GM12873 (cell line): ENCODE measurements around the gene TGM5.

Experiments used
- TF ChIP-seq, protein P1 (sequence below): IDR thresholded peaks from 2 replicates; pipeline ENCODE4 v1.5.1; 2012; ENCODE audit warnings: low read depth, mild to moderate bottlenecking, moderate library complexity, low read length, control low read depth; ENCODE audit not compliant: insufficient read depth; ENCODE audit errors: missing control alignments

Gene TGM5

DNA sequence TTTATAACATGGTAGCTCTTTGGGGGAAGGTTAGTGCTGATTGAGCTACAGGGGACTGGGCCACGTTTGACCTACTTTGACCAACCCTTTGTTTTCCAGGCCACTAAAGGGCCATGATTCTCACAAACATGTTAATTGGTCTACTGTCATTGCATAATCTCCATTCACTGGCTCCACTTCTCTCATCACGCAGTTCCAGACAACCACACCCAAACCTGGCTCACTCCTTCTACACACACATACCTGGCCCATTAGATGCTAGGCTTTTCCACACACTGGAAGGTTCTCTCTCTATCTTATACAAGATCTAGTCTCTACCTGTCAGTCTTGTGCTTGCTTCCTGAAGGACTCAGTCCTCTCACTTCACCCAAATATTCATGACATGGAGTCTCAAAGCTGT is 15.9 kb downstream of the TGM5 start:
- TF ChIP-seq, protein P1, sequence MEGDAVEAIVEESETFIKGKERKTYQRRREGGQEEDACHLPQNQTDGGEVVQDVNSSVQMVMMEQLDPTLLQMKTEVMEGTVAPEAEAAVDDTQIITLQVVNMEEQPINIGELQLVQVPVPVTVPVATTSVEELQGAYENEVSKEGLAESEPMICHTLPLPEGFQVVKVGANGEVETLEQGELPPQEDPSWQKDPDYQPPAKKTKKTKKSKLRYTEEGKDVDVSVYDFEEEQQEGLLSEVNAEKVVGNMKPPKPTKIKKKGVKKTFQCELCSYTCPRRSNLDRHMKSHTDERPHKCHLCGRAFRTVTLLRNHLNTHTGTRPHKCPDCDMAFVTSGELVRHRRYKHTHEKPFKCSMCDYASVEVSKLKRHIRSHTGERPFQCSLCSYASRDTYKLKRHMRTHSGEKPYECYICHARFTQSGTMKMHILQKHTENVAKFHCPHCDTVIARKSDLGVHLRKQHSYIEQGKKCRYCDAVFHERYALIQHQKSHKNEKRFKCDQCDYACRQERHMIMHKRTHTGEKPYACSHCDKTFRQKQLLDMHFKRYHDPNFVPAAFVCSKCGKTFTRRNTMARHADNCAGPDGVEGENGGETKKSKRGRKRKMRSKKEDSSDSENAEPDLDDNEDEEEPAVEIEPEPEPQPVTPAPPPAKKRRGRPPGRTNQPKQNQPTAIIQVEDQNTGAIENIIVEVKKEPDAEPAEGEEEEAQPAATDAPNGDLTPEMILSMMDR: no peak

DNA sequence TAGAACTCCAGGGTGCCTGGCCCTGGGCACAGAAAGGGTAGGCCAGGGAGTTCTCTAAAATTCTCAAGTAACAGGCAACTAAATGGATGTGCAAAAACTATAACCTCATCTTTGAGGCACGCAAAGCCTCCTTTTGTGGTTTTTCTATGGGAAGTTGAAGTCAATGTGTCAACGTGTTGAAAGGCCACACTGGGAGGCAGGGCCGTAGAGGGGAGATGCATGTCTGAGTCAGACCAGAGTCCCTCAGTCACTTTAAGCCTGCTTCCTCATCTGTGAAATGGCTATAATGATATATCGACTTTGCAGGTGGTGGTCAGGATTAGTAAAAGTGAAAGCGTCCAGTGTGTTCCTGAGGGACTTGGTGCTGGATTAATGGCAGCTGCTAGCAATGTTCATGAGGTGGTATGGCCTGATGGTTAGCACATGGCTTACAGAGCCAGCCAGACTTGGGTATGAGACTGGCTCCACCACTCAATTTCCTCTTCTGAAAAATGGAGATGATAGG is 17.0 kb downstream of the TGM5 start:
- TF ChIP-seq, protein P1: no peak

DNA sequence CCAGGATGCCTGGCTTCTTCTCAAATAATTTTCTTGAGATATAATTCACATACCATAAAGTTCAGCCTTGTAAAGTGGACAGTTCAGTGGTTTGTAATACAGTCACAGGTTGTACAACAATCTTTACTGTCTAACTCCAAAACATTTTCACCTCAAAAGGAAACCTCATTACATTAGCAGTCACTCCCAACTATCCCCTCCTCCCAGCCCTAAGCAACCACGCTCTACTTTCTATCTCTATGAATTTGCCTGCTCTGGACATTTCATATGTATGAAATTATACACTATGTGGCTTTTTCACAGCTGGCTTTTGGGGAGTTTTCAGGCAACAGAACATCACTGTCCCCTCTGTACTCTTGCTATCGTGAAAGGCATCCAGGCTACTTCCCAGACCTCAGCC is 17.5 kb downstream of the TGM5 start:
- TF ChIP-seq, protein P1: no peak

DNA sequence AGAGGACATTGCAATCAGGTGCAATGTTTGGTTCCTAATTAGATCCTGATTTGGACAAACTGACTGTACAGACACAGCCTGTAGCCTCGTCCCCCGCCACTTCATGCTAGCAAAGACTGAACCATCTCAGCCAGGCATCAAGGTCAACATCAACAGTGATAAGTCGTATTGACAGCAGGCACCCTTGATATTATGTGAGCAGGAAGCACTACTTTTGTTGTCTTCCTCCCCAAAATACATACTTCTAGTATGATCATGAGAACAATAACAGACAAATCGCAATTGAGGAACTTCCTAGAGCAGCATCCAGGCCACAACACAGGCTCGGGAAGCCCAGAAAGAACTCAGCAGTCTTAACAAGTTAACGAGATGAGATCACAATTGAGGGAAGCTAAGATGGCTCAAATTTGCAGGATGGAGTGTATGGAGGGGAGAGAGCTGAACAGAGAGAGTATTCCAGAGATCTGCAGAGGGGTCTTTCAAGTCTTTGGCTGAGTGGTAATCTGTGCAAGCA is 20.4 kb downstream of the TGM5 start:
- TF ChIP-seq, protein P1: no peak

DNA sequence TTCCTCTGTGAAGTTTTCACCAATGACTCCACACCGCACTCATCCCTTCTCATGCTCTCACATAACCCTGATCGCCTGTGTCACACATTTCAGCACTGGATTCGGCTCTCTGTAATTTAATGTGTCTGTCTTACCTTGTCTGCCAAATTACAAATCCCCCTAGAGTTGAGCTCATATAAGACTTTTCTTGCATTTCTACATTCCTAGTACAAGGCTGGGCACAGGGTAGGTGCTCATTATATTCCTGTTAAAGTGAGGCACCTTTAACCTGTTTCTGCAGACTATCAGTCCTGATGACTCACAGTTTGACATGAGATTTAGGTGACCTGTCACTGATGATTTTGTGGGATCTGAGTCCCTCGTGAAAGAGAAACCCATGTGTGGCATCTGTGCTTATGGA is 22.6 kb downstream of the TGM5 start:
- TF ChIP-seq, protein P1: no peak

DNA sequence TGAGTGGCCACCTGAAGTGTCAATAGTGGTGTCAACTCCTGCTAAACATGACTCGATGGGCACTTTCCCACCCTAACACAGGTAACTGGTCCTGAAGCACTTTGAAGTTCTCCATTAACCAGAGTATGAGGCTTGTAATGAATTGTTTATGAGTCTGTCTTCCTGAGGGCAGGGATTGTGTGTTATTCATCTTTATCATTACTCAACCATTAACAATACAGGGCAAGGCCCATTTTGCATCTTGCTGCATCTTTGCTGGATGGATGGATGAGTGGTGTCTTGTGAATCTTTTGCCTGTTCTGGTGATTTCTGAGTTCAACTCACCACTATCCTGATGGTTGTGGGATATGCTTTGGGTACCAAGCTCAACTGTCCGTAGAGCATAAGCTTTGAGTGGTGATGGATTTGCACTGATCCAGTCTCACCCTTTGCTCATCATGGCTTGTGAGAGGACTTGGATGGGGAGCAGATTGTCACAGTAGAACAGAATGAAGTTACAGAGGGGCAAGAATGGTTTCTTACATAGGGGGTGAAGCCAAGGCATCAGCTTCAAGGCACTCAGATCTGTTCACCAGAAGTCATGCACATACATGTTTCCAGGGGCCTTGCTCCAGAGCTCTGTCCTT is 23.6 kb downstream of the TGM5 start:
- TF ChIP-seq, protein P1: no peak

DNA sequence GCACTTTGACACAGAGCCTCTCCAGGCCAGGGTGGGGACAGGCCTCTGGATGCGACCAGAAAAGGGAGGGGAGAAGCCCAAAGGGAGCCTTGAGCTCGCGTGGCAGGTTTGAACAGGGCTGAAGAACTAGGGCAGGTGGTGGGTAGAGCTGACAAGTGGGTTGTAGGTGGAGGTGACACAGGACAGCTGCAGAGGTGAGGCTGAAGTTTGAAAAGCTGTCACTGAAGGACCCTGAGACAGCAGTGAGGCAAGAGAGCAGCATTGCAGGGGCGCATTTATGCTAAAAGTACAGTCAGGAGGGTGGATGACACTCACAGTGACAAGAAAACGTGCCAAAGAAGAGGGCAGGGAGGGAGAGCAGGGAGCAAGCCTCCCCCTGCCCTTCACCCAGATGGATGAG is 24.1 kb downstream of the TGM5 start:
- TF ChIP-seq, protein P1: no peak
